HTERT RPE-1 (cell line): ENCODE results near the gene PITPNM1.

ENCODE experiments used
- in situ Hi-C: fragments of 300-500 bp; cut with MboI; formaldehyde crosslinking; loops from 4 replicates; pipeline ENCODE4 v1.14.3; 2020; ENCODE audit warnings: low sequenced_read_pairs

The PITPNM1 gene

GRCh38 chr11:67504005-67504949 is 886 bp downstream of the PITPNM1 start:
- in situ Hi-C loops: no loop called here

- in situ Hi-C loops: no loop called here
Measured at GRCh38 chr11:67503119-67504004, 1.8 kb downstream of the PITPNM1 start.

- in situ Hi-C loops: no loop called here
Measured at GRCh38 chr11:67502328-67502979, 2.7 kb downstream of the PITPNM1 start.

GRCh38 chr11:67501854-67502253 is 3.3 kb downstream of the PITPNM1 start:
- in situ Hi-C loops: no loop called here

- in situ Hi-C loops: no loop called here
Measured at GRCh38 chr11:67500831-67501715, 4.1 kb downstream of the PITPNM1 start.

- in situ Hi-C loops: no loop called here
Measured at GRCh38 chr11:67500484-67500821, 4.7 kb downstream of the PITPNM1 start.

- in situ Hi-C loops: no loop called here
Measured at GRCh38 chr11:67499808-67500483, 5.2 kb downstream of the PITPNM1 start.

- in situ Hi-C loops: no loop called here
Measured at GRCh38 chr11:67498544-67498972, 6.6 kb downstream of the PITPNM1 start.

- in situ Hi-C loops: no loop called here
Measured at GRCh38 chr11:67497656-67498291, 7.4 kb downstream of the PITPNM1 start.

- in situ Hi-C loops: no loop called here
Measured at GRCh38 chr11:67496113-67496512, 9.1 kb downstream of the PITPNM1 start.

- in situ Hi-C loops: no loop called here
Measured at GRCh38 chr11:67495234-67496005, 9.7 kb downstream of the PITPNM1 start.

- in situ Hi-C loops: no loop called here
Measured at GRCh38 chr11:67494371-67495233, 10.6 kb downstream of the PITPNM1 start.

- in situ Hi-C loops: no loop called here
Measured at GRCh38 chr11:67493548-67494370, 11.4 kb downstream of the PITPNM1 start.

GRCh38 chr11:67492801-67493547 is 12.2 kb downstream of the PITPNM1 start:
- in situ Hi-C loops: no loop called here

- in situ Hi-C loops: no loop called here
Measured at GRCh38 chr11:67492069-67492727, 13.0 kb downstream of the PITPNM1 start.
